Common myeloid progenitor, CD34-positive (primary cell): ENCODE results near the gene DBX1.

Experiments
- CTCF ChIA-PET: fragments of 350-600 bp; sonication (Branson Sonifier 250); formaldehyde crosslinking; loops from one replicate; lab custom pipeline; 2021; ENCODE audit warnings: antibody characterized with exemption; lab: Charles Lee
- POLR2A ChIA-PET: fragments of 350-600 bp; sonication (Branson Sonifier 250); formaldehyde crosslinking; loops from one replicate; lab custom pipeline; 2021; ENCODE audit warnings: antibody characterized with exemption; lab: Charles Lee
- DNase-seq, 3 donors: peaks; one replicate each; pipeline versions ENCODE4 v3.0.0 to v3.0.0-alpha.2; 2013
- H3K27ac ChIP-seq, 2 experiments: 1 replicate in 1 of 2; 2 replicates in 1 of 2; pipeline ENCODE4 v1.7.0; 2013; ENCODE audit warnings: inconsistent platforms in 2 of 2, low read length in 2 of 2, mild to moderate bottlenecking in 2 of 2, low read depth in 1 of 2, moderate library complexity in 1 of 2; ENCODE audit not compliant: severe bottlenecking in 2 of 2, insufficient read depth in 1 of 2, poor library complexity in 1 of 2
- H3K27me3 ChIP-seq, 5 experiments: replicated peaks in 2 of 5; 1 replicate in 3 of 5; 2 replicates in 2 of 5; pipeline versions ENCODE4 v1.6.1 to v1.7.0; 2013; ENCODE audit warnings: low read length in 4 of 5, mild to moderate bottlenecking in 2 of 5, moderate library complexity in 2 of 5, inconsistent platforms in 1 of 5; ENCODE audit not compliant: insufficient read depth in 5 of 5, control insufficient read depth in 4 of 5
- H3K36me3 ChIP-seq, 4 experiments: 1 replicate in 2 of 4; 2 replicates in 2 of 4; pipeline versions ENCODE4 v1.6.1 to v1.7.0; 2013; ENCODE audit warnings: low read length in 3 of 4, control low read depth in 1 of 4, mild to moderate bottlenecking in 1 of 4; ENCODE audit not compliant: control insufficient read depth in 4 of 4, insufficient read depth in 4 of 4
- H3K4me1 ChIP-seq, 4 experiments: 1 replicate in 3 of 4; 2 replicates in 1 of 4; pipeline versions ENCODE4 v1.6.1 to v1.7.1; 2013; ENCODE audit warnings: low read length in 3 of 4, mild to moderate bottlenecking in 3 of 4, control low read depth in 1 of 4, inconsistent platforms in 1 of 4, moderate library complexity in 1 of 4; ENCODE audit not compliant: control insufficient read depth in 4 of 4, insufficient read depth in 4 of 4; ENCODE audit errors: control extremely low read depth in 1 of 4
- H3K4me3 ChIP-seq, 7 experiments: 1 replicate in 4 of 7; 2 replicates in 3 of 7; pipeline versions ENCODE4 v1.5.1 to v1.7.0; 2013; ENCODE audit warnings: mild to moderate bottlenecking in 7 of 7, low read length in 6 of 7, moderate library complexity in 6 of 7, inconsistent platforms in 2 of 7, low read depth in 2 of 7, control low read depth in 1 of 7; ENCODE audit not compliant: insufficient read depth in 4 of 7, control insufficient read depth in 1 of 7; ENCODE audit errors: extremely low read depth in 1 of 7
- H3K9me3 ChIP-seq, 5 experiments: 1 replicate in 4 of 5; 2 replicates in 1 of 5; pipeline versions ENCODE4 v1.6.1 to v1.7.1; 2013; ENCODE audit warnings: low read length in 4 of 5, mild to moderate bottlenecking in 2 of 5, inconsistent platforms in 1 of 5, low read depth in 1 of 5, moderate library complexity in 1 of 5; ENCODE audit not compliant: control insufficient read depth in 4 of 5, insufficient read depth in 2 of 5; ENCODE audit errors: control extremely low read depth in 1 of 5
- WGBS: methylation state at CpG from one replicate; pipeline ENCODE4 v1.1.5; 2013; ENCODE audit not compliant: insufficient coverage; 5-methylcytosine and 5-hydroxymethylcytosine counted together

Gene DBX1

GRCh38 chr11:20178976-20179375 lies 18.7 kb upstream of the DBX1 start:
- CTCF ChIA-PET, result interaction anchor here (1.2 kb wide), 1 partner anchor 9 kb away, joined by 3 read pairs; no protein-coding TSS in a partner anchor
- 93% methylated on average over 1 of the region's 2 CpGs for WGBS
- POLR2A ChIA-PET, result no interaction called here
- no peak for DNase-seq
- no peaks in the 10 kb centered on the region for H3K4me1 ChIP-seq
- H3K36me3 ChIP-seq, result no peaks in the 10 kb centered on the region
- H3K27me3 ChIP-seq, result peaks cover 0 to 45% (median 14%) of the 10 kb centered on the region in 5 experiments
- no peak overlapping the region for H3K27ac ChIP-seq
- peaks cover 0 to 5% (median 1%) of the 10 kb centered on the region in 5 experiments for H3K9me3 ChIP-seq
- H3K4me3 ChIP-seq, result no peak overlapping the region

- Histone ChIP-seq H3K36me3 (no peaks in the 10 kb centered on the region), H3K27me3 (peaks cover 0 to 56% (median 14%) of the 10 kb centered on the region in 5 experiments), H3K4me1 (no peaks in the 10 kb centered on the region), H3K9me3 (peaks cover 0 to 3% (median 1%) of the 10 kb centered on the region in 5 experiments), H3K27ac (no peak overlapping the region), H3K4me3 (no peak overlapping the region)
- POLR2A ChIA-PET, result no interaction called here
- CTCF ChIA-PET, result no interaction called here
- DNase-seq, result no peak
- WGBS, result 67% methylated on average over 5 of the region's 7 CpGs
Measured at GRCh38 chr11:20177136-20177535, 16.9 kb upstream of the DBX1 start.

DNA sequence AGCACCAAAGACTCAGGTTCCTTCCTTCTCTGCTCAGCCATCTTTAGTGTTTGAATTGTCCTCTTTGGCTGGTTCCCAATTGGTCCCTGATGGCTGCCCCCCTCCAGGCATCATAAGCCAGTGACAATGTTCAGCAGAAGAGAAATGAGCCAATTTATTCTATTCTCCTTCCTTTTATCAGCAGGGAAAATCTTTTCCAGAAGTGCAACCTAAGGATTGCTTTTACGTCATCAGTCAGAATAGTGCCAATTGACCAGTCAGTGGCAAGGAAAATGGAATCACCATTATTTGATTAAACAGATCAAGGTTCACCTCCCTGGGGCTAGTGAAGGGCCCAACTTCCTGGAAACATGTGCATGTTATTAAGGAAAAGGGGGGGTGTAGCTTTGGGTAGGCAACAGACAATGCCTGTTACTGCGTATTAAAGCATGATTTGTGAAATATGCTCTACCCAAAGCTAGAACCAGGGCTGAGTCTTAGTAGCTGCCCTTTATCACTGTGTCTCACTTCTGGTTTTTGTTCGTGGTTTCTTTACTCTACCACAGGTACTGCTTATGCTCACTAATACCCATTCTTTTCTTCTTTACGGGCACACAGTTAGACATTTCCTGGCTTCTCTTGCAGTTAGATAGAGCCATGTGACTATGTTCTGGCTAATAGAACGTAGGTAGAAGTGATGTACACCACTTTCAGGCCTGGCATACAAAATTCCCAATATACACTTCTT lies 12.6 kb upstream of the DBX1 start:
- no peaks in the 10 kb centered on the region for H3K4me1 ChIP-seq
- WGBS, result 85% methylated on average over 2 of the region's 5 CpGs
- peaks cover 3 to 6% (median 5%) of the 10 kb centered on the region in 5 experiments for H3K9me3 ChIP-seq
- no peak overlapping the region for H3K27ac ChIP-seq
- H3K4me3 ChIP-seq, result no peak overlapping the region
- DNase-seq, result no peak
- CTCF ChIA-PET, result no interaction called here
- peaks cover 4 to 50% (median 15%) of the 10 kb centered on the region in 5 experiments for H3K27me3 ChIP-seq
- no peaks in the 10 kb centered on the region for H3K36me3 ChIP-seq
- POLR2A ChIA-PET, result no interaction called here

DNA sequence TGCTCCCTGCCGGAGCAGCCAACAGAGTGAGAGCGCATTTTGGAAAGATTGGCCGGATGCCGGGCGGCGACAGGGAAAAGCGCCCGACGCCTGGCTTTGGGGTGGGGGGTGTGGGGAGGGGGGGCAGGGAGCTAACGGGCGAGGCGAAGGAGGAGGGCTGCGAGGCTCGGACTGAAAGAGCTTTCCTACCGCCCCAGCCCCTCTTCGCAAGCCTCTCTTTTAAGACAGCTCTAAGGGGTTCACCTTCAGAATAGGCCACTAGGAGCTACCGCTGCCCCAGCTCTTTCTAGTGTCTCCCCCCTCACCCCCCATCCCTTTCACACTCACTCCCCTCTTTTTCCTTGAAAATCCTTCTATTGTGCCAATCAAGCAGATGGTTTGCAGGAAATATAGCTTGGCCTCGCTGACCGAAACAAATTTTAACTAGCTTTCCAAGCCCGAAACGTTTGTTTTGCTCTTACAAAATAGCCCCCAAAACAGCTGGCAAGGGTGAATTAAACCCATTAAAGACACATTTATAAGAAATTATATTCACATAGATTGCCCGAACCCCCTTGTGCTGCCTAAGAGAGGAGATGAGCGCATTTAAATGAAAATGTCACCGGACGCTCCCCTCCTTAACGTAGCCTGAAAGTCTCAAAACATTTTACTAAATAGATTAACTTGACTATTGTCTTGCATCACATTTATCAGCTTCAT lies 3.7 kb upstream of the DBX1 start:
- H3K4me3 ChIP-seq, result peak overlapping the region in 3 of 7 experiments; percentile 36 to 67 (median 49)
- 27% methylated on average over 6 of the region's 26 CpGs for WGBS
- no peaks in the 10 kb centered on the region for H3K36me3 ChIP-seq
- POLR2A ChIA-PET, result no interaction called here
- peak in 1 of 3 donors; percentile 4 for DNase-seq
- CTCF ChIA-PET, result interaction anchor here (0.7 to 1.4 kb wide), 4 partner anchors 9 to 29 kb away, joined by 3 to 4 read pairs (median 4); no protein-coding TSS in a partner anchor
- no peak overlapping the region for H3K27ac ChIP-seq
- H3K9me3 ChIP-seq, result peaks cover 0 to 18% (median 2%) of the 10 kb centered on the region in 5 experiments
- H3K27me3 ChIP-seq, result peaks cover 10 to 93% (median 59%) of the 10 kb centered on the region in 5 experiments
- peaks cover 0 to 9% (median 2%) of the 10 kb centered on the region in 4 experiments for H3K4me1 ChIP-seq

DNA sequence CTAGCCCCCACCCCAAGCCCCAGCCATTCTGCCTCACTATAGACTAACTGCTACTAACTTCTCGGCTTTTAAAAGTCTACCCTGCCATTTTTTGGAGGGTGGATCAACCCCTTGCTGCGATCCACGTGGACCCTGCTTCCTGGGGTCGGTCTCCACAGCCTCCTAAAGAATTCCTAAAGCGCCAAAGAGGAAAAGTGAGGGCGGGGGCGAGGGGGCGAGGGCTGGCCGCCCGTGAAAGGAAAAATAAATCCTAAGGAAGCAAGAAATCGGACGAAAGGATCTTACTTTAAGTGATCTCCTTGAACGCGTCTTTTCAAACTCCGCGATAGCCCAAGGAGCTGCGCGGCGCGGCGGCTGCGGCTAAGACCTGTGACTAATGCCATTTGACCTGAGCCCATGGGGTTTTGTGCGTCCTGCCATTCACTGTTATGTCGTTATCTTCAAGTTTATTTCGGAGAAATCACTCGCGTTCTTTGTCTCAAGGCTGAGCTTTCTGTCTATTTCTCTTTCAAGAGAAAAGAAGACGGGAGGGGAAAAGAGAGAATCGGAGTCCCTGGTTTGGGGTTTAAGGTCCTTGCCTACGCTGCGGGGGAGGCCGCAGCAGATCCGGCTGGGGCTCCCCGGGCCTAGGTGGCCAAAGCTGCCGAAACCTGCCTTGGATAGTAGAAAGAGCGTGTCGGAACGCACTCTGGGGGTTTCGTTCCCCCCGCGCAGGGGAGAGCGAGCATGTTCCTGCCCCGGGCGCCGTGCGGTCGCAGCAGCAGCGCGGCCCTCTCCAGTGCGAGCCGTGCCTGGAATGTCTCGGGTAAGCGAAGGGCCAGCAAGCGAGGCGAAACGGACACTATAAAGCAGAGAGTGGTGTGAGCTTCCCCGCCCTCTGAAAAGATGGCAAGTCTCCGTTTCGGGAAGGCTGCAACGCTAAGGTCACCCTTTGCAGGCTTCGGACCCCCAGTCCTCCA lies 2.8 kb upstream of the DBX1 start:
- CTCF ChIA-PET, result interaction anchor here (0.9 to 1.4 kb wide), 3 partner anchors 8 to 32 kb away, joined by 3 to 4 read pairs (median 3); no protein-coding TSS in a partner anchor
- 2% methylated on average over 59 of the region's 61 CpGs for WGBS
- POLR2A ChIA-PET, result interaction anchor here (1.1 kb wide), 1 partner anchor 891 kb away, joined by 3 read pairs; no protein-coding TSS in a partner anchor

GRCh38 chr11:20161923-20162744 lies 1.9 kb upstream of the DBX1 start:
- Histone ChIP-seq H3K27ac (no peak overlapping the region), H3K9me3 (peaks cover 0 to 21% (median 0%) of the 10 kb centered on the region in 5 experiments), H3K4me1 (peaks cover 0 to 11% (median 5%) of the 10 kb centered on the region in 4 experiments), H3K36me3 (no peaks in the 10 kb centered on the region), H3K27me3 (peaks cover 14 to 98% (median 66%) of the 10 kb centered on the region in 5 experiments), H3K4me3 (no peak overlapping the region)
- CTCF ChIA-PET, result interaction anchor here (0.9 to 1.4 kb wide), 2 partner anchors 31 to 192 kb away, joined by 3 read pairs; no protein-coding TSS in a partner anchor
- peak in 1 of 3 donors; percentile 11 for DNase-seq
- WGBS, result 5% methylated on average over 15 of the region's 24 CpGs
- POLR2A ChIA-PET, result interaction anchor here (1.1 kb wide), 1 partner anchor 891 kb away, joined by 3 read pairs; no protein-coding TSS in a partner anchor

More for the DNA sequence above, 2.8 kb upstream of the DBX1 start:
- H3K36me3 ChIP-seq, result no peaks in the 10 kb centered on the region
- no peak overlapping the region for H3K27ac ChIP-seq
- H3K9me3 ChIP-seq, result peaks cover 0 to 22% (median 2%) of the 10 kb centered on the region in 5 experiments
- peak; percentile 33 to 60 (median 53) for DNase-seq
- H3K4me3 ChIP-seq, result peak overlapping the region in 4 of 7 experiments; percentile 15 to 67 (median 42)
- peaks cover 0 to 9% (median 2%) of the 10 kb centered on the region in 4 experiments for H3K4me1 ChIP-seq
- peaks cover 12 to 99% (median 64%) of the 10 kb centered on the region in 5 experiments for H3K27me3 ChIP-seq
